Inflammatory macrophage (primary cell): Measurements from ENCODE around the gene LRP1B.
"Not testable (repeated sequence)": the region's sequence is repeated elsewhere in the genome, so short reads cannot be mapped to it uniquely, and the experiment has no call there.

Source experiments
- DNase-seq, 2 donors: peaks; one replicate each; pipeline ENCODE4 v3.0.0-alpha.2; 2020 to 2022

LRP1B gene

DNA sequence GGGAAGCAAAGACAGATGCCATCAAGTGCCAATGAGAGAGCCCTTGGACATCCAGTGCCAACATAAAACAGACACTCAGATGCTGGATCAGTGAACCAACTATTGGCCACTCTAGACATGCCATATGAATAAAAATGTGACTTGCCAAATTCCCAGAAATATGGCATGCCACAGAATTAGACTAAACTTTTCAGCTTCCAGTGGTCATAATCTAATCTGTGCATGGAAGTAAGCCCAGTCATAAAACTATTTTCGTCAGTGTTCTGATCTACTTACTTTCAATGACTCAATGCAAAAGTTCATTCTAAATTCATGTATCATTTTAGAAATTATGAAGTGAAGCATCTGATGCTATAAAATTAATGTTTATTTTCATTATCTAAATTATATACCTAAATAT is 1844.4 kb downstream of the LRP1B start:
- DNase-seq: no peak

DNA sequence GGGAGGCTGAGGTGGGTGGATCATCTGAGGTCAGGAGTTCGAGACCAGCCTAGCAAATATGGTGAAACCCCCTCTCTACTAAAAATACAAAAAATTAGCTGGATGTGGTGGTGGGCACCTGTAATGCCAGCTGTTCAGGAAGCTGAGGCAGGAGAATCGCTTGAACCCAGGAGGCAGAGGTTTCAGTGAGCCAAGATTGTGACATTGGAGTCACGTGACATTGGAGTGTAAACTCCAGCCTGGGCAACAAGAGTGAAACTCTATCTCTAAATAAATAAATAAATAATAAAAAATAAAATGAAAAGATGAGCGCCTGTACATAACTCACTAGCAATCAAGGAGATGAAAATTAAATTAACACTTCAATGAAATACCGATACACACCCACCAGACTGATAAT is 1853.5 kb downstream of the LRP1B start:
- not testable (repeated sequence) for DNase-seq

DNA sequence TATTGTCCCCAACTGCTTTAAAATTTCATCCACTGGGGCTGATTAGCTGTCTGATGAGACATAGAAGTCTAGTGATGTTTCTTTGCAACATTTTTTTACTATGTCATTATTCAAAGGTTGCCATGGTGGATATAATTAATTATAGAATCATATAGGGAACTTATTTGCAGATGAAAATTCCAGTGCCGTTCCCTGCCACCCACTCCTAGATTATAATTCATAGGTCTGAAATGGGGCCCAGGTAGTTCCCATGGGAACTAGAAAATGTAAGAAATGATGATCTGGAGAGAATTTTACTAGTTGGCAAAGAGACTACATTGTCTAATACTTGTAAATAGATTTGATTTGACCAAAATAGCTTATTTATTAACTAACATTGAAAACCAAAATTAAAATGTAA is 1854.2 kb downstream of the LRP1B start:
- DNase-seq: no peak

DNA sequence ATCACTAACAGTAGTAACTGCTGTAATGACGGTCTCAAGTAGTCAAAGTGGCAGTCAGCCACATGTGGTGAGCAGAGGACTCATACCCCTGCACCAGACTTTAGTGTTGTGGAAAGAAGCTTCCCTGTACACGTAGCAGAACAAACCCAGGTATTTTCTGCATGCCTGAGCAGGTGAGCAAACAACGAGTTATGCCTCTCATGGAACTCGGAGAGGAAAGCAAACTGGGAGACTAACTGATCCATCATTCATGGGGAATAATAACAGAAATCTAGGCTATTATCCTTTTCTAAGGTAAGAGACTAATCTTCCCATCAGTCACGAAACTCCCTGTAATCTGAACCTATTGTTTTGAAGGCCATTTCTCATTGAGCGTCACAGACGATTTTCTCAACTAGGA is 1855.4 kb downstream of the LRP1B start:
- no peak for DNase-seq

DNA sequence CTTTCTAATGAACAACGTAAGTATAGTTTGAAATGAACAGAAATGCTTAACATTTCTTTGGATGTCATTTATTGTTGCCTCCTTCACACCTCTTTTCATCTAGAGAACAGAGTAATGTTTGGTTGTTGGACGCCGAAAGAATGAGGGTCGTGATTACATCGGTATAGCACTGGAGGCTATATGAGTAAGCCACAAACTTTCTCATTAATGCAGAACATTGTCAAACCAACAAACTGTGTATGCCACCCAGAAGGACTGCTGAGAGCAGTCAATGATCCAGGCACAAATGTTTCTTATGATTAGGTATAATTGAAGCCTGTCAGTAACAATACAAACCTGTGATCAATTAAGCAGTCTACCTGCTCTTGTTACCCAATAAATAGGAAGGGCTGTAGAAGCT is 1855.9 kb downstream of the LRP1B start:
- DNase-seq: no peak

DNA sequence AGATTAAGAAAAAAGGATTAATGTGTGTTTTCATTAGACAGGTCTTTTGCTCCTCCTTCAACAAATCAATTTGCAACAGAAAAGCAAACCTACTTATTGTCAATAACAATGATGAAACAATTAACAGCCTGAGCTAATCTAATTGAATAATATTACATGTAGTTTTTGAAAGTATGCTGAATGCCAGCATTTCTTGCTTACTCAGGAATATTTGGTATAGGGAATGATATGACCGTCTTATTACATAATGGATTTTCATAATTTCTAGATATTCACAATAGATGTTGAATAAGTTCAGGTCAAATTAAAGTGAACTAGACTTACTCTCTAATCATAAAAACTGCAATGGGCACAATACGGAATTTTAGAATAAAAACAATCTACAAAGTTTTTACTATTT is 1856.9 kb downstream of the LRP1B start:
- no peak for DNase-seq

DNA sequence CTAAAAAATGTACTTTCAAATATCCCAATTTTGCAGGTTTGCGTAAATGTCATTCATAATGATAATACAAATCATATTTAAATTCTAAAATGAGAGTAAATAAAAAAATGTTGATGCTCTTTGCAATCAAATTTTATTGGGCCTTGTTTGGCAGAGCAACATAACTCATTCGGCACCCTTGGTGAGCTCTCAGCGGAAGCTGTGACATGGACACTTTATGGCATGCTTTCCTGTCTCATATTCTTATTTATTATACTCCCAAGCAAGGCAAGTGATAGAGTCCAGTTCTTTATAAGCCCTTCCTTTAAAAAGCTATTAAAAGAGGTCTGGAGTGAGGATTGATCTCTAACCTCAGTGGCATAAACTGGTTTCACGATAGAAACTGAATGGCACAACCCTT is 1857.4 kb downstream of the LRP1B start:
- DNase-seq: no peak

DNA sequence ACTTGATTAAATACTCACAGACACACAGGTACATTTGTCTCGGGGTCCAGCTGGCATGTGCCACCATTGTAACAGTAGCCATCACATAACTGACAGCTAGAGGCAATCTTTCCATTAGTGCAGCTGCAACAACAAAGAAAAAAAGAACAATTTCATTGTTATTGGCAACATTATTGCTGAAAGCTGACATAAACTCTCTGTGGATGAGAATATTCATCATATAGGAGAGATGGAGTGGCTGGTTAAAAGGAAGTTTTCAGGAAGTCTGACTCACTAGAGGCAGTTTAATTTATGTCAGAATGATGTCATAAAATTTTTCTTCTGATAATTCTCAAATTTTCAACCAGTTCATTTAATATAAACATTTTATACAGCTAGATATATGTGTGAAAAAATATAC is 1860.6 kb downstream of the LRP1B start:
- no peak for DNase-seq

DNA sequence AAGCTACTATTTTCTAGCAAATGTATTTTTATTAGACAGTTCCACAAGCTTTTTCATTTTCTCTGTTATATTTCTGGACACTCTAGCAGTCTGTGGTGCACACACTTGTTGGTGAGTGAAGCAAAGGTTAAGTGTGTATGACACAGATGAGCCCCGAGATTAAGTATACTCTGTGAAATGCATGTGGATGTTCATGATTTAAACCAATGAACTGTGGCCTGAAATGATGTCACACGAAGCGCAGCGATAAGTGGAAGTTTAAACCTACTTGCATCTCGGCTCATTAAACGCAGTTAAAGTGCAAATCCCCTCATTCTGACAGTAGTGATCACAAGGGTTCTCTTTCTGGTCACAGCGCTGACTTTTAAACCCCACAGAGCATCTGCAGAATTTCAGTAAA is 1861.8 kb downstream of the LRP1B start:
- no peak for DNase-seq

DNA sequence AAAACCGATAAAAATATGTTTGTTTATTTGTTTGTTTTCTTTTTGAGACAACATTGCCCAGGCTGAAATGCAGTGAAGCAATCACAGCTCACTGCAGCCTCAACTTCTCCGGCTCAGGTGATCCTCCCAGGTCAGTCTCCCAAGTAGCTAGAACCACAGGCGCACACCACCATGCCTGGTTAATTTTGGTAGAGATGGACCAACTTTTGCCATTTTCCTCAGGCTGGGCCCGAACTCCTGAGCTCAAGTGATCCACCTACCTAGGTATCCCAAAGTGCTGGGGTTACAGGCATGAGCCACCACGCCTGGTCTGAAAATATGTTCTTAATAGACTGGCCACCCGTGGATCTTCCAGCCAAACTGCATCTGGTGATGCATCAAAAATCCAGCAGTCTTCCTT is 1867.9 kb downstream of the LRP1B start:
- DNase-seq: no peak

DNA sequence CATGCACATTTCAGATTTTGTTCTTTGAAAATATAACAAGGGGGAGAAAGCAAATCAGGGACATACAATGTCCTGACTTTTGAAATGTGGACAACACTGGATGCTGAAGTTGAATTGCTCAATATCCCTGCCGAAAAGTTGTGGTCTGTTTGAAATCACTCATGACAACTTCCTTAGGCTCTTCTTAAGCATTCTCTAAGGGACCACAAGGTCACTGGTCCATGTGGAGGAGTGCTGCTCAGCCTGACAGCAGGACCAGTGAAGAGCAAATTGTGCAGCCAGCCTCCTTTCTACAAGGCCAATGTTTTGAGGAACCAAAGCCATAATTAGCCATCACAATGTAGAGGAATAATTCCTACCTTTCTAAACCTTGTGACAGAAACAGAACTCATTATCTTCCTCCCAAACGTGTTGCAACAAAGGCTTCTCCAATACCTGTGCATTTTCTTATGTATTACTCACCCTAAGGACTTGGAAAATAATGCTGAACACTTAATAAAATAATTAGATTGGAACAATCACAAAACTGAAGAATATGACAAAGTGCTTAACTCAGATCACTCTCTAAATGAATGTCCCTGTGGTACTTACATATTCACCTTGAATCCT is 1873.0 kb downstream of the LRP1B start:
- no peak for DNase-seq

DNA sequence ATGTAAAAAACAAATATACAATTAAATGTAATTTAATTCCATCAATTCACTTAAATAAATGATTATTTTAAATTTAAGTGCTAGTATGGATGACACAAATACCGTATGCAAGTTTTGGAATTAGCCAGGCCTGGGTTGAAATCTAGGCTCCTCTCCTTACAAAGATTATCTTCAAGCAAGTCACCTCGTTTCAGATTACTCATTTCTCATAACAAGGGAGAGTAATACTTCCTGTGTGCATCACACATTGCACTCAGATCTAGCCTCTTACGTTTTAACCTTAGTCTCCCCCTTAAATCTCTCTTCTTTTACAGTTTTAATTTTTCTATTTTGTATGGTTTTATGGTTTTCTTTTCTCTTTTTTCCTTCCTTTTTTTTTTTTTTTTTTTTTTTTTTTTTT is 1874.7 kb downstream of the LRP1B start:
- DNase-seq: no peak

DNA sequence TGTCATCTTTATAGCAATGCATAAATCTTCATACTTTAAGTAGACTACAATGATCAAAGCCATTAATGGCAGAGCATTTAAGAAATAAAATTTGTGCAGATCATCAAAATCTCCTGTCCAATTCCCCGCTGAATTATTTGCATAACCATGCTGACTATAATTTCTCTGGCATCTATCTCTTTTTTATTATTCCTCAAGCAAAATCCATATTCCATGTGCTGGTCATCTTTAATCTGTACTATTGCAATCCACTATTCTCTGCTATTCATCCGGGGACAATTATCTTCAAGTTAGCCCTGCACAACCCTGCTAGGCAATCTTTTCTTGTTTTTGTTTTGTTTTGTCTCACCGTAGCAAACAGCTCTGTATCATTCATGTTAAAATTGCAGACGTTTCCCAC is 1881.0 kb downstream of the LRP1B start:
- DNase-seq: no peak

DNA sequence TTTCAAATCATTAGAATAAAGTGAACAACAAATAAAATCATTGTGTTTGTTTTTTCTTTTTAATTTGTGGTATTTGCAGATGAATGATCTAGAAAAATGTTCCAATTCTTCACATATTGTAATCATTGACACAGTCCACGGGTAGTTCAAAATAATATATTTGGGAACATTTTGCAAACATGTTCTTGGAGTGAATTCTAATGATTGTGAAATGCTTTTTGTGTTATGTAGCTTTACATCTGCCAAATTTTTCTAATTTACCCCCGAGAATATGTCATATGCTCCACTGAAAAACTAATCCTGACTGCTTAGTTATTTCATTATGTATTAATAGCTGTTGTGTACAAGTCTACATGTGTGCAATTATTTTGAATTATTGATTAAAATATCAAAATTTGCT is 1882.2 kb downstream of the LRP1B start:
- DNase-seq: no peak

DNA sequence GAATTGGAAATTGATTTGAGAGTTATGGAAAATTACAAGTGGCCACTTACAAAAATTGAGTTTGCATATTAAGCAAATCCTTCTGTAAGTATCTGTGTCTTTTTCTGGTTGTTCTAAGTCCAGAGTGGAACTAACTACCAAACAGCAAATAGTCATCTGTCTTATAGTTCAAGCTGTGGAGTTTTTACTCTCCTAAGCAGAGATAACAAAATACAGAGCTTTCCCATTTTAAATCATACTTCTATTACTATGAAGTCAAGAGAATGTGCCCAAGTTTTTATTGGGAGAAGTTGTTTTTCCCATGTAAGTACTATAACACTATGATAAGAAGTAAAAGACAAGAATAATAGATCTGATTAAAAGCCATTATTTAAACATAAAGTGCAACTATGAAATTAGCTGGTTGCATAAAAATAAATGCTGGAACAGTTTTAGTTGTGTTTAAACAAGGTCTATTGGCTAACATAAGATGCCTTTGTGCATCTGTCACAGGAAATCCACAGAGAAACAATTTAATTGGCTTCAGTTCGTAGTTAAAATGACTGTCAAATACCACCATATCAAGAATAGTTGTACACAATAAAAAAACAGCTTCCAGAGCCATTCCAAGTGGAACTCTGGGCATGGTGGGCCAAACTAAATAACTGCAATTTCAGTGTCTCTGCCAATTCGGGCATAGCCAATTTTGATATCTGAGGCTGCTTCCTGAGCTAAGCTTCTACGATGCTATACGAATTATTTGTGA is 1883.2 kb downstream of the LRP1B start:
- no peak for DNase-seq

DNA sequence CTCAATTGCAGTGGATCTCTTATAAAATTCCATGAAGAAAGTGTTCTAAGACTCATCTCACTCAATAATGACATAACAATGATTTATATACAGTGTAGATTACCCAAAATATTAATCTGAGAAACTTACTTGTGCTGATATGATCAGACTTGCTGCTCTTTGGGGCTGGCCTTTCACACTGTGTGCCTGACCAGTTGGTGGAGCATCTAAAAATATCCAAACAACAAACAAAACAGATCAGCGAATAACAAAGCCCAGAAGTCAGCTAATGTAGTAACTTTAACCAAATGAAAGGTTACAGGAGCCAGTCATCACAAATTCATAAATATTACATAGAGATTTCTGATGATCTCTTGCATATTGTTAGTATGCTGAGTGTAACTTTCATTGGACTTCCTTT is 1883.9 kb downstream of the LRP1B start:
- DNase-seq: no peak

DNA sequence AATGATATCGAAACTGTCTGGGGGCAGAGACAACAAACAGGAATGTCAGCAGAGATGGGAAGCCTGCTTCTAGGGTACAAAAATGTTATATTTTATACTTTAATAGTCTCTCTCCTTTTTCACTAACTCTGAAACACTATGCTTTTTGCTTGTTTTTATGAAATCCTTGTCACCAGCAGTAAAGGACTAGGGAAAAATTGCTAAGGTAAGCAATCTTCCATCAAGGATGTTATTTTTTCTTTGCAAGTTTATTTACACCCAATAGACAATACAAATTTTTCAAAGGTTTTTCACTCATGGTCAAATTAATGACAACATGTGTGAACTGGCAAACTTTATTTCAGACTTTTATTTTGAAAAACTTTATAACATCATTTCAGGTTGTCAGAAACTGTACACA is 1884.8 kb downstream of the LRP1B start:
- DNase-seq: no peak

DNA sequence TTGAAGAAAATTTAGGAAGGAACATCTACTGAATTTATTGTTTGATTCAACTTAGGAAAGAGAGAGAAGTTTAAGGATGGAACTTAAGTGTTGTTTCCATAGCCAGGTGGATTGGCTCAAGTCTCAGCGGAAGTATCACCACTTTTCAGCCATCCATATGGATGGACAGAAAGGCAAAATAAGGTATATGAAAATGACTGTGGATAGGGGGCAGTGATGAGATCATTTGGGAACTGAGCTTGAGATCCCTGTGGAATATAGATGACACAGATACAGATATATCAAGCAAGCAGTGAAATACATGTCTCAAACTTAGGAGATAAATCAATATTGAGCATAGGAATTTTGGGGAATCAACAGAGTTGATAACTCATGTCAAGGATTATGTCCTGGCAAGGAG is 1887.9 kb downstream of the LRP1B start:
- no peak for DNase-seq

DNA sequence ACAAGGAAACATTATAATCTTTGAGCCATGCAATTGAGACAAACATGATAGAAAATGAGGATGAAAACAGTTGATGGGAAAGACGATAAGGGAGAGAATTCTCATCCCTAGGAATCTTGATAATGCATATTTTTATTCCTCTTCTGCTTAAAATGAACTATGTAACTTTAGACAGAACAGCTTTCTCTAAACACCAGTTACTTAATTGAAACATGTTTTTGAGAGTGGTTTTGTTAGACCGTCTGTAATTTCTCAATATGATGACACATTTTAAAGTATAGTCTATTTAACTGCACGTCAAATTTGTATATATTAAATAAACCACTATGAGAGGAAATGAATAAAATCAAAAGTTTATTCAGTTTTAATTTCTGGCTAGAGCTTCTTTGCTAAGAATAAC is 1896.7 kb downstream of the LRP1B start:
- DNase-seq: no peak

DNA sequence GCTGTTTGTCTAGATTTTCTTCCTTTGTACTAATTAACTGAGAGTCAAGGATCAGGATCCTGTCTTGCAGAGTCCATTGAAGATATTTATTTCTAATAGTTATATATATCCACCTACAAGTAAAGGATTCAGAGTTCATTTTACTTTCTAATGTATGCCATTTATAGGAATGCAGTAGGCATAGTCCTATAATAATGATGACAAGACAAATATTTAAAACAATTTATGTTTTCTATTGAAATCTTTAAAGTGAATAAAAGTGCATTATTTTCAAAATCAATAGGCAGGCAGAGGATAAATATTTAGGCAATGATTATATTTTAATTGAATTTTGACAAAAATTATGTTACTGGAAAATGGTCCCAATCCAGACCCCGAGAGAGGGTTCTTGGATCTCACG is 1919.9 kb downstream of the LRP1B start:
- DNase-seq: no peak

DNA sequence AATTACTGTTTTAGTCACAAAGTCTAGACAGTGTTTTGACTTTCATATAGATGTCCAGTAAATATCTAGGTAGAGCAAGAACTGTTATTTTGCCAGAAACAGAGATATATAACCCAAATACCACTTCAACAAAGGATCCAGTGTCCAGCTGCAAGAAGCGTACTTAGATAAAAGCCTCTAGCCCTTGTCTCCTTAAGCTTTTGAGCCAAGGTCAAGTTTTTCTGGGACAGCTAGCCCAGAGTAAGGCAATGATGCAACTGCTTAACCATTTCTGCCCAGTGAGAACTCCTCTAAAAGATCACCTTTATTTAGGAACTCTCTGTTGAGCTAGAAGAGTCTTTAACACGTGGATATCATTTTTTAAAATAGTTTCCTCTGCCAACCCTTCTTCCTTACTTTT is 1925.7 kb downstream of the LRP1B start:
- no peak for DNase-seq

DNA sequence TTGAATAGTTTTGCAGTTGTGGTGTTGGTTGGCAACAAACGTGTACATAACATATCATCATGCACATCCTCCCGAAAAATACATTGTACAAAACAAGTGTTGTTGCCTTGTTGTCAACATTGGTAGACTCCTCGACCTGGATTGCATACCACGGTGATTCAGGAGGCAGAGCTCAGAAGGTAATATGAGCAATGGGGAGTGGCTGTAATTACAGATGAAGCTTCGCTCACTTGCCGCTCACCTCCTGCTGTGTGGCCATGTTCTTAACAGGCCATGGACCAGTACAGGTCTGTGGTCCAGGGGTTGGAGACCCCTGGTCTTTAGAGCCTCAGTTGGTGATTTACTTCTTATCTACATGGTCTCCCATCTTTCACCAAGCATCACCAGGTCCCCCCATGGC is 1927.5 kb downstream of the LRP1B start:
- no peak for DNase-seq

DNA sequence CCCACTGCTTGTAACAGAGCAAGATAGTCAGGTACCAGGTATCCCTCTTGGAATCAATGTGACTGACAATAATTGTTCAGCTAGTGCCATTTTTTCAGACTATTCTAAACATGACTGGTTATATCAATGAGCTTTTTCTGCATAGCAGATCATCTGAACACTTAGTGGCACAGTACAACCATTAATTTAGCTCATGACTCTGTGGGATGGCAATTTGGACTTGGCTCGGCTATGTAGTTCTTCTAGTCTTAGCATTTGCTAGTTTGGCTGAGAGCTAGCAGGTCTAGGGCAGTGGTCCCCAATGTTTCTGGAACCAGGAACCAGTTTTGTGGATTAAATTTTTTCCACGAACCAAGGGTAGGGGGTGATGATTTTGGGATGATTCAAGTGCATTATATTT is 1929.2 kb downstream of the LRP1B start:
- no peak for DNase-seq

DNA sequence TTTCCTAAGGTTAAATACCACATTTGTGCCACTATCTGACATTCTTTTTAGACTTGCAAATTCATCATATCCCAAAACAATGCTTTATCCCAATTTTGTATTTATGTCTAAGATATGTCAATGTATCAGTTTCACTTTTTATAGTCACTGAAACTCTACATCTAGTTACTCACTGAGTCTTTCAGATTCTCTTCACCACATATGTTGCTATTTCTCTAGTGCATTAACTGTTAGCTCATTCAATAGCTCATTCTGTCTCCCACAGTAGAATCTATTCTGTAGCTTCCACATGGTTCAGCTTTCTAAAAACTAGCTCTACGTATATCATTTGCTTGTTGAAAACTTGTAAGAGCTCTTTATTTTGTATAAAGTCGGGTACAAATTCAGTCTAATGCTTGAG is 1930.1 kb downstream of the LRP1B start:
- DNase-seq: no peak

DNA sequence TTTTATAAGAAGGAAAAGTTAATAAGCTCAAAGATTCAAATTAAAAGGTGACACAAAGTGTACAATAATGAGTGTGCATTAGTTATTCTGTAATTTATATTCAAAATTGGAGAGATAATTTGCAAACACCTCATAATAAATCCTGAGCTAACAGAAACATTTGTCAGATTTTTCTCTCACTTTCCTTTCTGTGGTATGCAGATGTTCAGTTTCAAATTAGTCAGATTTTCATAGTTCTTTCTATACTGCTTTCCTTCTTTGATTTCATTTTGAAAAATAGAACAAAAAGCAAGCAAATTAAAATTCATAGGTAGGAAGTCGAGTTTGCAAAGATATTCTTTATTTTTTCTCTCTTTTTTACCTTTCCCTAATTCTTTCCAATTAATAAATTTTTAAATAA is 1930.5 kb downstream of the LRP1B start:
- no peak for DNase-seq
